ENCODE data around the gene PSMB3.
A peak's percentile ranks its signal among the peaks of the same experiment; 100 is the strongest.

Gene PSMB3

DNA sequence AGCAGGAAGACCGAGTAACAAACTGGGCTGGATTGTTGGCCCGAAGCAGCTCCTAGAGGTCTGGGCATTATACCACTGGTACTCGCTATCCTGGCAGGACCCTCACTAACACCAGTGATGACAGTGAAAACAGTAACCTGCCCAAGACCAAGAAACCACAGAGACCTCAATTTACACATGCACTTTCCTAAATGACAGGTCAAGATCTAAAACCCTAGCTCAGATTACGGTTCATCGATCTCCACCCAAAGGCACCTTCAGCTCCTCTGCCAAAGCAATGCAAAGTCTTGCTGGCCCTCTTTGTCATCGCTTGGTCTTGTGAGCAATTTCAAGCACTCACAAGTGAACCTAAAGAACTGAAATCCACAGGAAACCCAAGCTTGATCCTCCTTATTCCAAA, 45.3 kb downstream of the PSMB3 start:
- TF ChIP-seq, protein P1, sequence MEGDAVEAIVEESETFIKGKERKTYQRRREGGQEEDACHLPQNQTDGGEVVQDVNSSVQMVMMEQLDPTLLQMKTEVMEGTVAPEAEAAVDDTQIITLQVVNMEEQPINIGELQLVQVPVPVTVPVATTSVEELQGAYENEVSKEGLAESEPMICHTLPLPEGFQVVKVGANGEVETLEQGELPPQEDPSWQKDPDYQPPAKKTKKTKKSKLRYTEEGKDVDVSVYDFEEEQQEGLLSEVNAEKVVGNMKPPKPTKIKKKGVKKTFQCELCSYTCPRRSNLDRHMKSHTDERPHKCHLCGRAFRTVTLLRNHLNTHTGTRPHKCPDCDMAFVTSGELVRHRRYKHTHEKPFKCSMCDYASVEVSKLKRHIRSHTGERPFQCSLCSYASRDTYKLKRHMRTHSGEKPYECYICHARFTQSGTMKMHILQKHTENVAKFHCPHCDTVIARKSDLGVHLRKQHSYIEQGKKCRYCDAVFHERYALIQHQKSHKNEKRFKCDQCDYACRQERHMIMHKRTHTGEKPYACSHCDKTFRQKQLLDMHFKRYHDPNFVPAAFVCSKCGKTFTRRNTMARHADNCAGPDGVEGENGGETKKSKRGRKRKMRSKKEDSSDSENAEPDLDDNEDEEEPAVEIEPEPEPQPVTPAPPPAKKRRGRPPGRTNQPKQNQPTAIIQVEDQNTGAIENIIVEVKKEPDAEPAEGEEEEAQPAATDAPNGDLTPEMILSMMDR (IDR thresholded peaks at IDR 0.05; ENCODE audit: extremely low read depth, insufficient read depth, missing control alignments): no peak
- DNase-seq (ENCODE audit: low spot score): no peak
- in situ Hi-C loops (cut with MboI; ENCODE audit: low pct_unique_long_range_greater_than_20kb, low sequenced_read_pairs, unreplicated experiment): no loop called here

DNA sequence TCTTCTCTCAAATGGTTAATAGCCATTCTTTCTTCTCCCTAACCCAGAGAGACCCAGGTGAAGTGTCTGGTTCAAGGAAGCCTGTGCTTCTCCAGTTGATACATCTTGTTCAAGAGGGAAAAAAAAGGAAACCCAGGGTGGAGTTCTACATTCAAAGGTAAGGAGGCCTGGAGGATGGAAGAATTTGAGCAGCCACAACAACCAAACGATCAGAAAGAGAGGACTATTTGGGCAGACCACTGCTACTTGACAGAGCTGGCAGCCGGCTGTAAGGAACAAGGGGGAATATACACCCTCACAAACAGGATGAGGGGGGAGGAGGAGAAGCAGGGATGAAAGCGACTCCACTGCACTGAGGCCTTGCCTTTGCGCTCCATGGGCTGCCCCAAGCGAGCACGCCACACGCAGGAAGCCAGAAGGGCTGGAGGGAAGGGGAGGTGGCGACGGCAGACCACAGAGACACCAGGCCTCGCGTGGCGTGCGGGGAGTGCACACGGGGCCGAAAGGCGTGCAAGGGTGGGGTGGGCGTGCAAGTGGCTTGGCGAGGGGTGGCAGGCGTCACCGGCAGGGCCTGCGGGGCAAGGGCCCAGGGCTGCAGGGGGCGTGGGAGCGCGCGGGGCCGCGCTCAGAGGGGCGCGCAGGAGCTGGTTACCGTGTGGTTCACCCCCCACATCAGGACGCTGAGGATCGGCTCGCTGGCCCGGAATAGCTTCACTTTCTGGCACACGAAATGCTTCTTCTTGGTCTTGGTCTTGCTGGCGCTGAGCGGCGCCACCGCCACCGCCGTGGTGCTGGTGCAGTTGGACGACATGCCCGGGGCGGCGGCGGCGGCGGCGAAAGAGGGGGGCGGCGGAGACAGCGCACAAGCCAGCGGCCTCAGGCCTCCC, 46.3 kb downstream of the PSMB3 start:
- no peak for DNase-seq (ENCODE audit: low spot score)
- TF ChIP-seq, protein P1 (IDR thresholded peaks at IDR 0.05; ENCODE audit: extremely low read depth, insufficient read depth, missing control alignments): no peak
- in situ Hi-C loops (cut with MboI; ENCODE audit: low pct_unique_long_range_greater_than_20kb, low sequenced_read_pairs, unreplicated experiment): no loop called here

DNA sequence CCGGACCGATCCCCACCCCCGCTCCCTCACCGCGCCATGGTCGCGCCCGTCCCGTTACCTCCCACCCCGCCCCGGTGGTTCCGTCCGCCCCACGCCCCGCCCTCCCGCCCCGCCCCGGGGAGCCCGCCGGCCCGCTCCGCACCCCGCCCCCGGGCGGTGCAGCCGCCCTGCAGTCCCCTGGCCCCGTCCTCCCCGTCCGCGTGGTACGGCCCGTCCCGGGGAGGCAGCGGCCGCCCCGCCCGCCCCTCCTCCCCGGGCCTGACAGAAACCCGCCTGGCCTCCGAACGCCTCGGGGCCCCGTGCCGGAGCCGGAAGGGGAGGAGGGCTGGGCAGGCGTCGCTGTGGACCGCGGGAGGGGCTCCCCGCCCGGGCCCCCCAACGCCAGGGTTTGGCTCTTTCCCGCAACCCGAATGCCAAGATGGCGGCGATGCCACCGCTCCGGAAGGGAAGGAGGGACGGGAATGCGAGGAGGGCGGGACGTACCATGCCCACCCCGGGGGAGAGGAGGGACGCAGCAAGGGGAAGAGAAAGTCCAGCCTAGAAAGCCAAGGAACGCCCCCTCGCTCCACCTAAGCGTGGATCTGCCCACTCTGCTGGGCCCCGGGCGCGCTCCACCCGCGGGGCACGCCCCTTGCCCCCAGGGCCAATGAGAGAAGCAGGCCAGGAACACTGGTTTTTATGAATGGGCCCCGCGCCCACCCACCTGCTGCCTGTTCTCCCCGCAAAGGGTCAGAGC, 47.1 kb downstream of the PSMB3 start, which contains the start of gene PIP4K2B:
Gene PIP4K2B, minus strand, starts transcription at position 56 of the 736 bp plus-strand sequence. CDS start 132 bp downstream, outside the sequence.
- peak; percentile 97 for DNase-seq (ENCODE audit: low spot score)
- TF ChIP-seq, protein P1 (IDR thresholded peaks at IDR 0.05; ENCODE audit: extremely low read depth, insufficient read depth, missing control alignments): no peak
- in situ Hi-C loops (cut with MboI; ENCODE audit: low pct_unique_long_range_greater_than_20kb, low sequenced_read_pairs, unreplicated experiment): no loop called here

DNA sequence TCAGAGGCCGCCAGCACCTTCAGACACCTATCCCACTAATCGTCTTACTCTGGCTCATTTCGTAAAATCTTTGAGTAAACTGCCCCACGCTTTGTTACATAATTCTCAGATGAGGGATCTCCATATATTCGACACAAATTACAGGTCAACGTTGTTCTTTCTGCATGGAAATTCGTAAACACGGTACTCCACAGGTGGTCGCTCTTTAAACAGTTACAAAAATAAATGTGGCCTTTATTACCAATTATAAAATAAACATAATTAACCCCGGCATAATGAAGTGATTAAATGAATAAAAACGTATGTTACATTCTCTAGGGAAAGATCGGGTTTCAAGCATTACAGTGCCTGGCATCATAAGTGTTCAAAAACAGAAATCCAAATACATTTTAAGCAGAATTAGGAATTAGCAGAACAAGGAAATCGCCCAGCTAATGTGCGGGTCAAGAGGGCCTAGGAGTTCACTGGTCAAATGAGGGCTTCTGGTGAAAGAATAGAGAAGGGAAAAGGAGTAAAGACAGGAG, 47.8 kb downstream of the PSMB3 start:
- TF ChIP-seq, protein P1 (IDR thresholded peaks at IDR 0.05; ENCODE audit: extremely low read depth, insufficient read depth, missing control alignments): no peak
- in situ Hi-C loops (cut with MboI; ENCODE audit: low pct_unique_long_range_greater_than_20kb, low sequenced_read_pairs, unreplicated experiment): no loop called here
- no peak for DNase-seq (ENCODE audit: low spot score)

DNA sequence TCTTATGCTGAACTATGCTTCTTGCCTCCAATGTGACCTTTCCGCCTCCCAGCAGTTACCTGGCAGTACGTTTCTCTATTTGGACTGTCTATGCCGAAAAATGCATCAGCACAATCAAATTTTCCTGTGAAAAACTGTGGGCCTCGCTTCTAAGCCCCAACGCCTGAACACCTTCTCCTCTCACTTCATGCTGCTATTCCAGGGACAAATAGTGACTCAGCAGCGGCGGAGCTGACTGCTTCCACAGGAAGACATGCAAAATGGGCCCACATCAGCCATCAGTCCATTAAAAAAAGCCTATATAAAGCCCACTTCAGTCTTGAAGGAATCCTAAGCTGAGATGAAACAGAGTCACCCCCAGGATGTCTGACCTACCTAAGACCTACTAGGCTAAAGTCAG, 57.3 kb downstream of the PSMB3 start:
- TF ChIP-seq, protein P1 (IDR thresholded peaks at IDR 0.05; ENCODE audit: extremely low read depth, insufficient read depth, missing control alignments): no peak
- DNase-seq (ENCODE audit: low spot score): no peak
- in situ Hi-C loops (cut with MboI; ENCODE audit: low pct_unique_long_range_greater_than_20kb, low sequenced_read_pairs, unreplicated experiment): no loop called here
